SU-DHL-6 (cell line): ENCODE measurements around the gene VPREB1.
"Not testable (repeated sequence)": the region's sequence is repeated elsewhere in the genome, so short reads cannot be mapped to it uniquely, and the experiment has no call there.

Experiments used
- EZH2phosphoT487 ChIP-seq: fragments of 200-600 bp; sonication (generic), shearing (Covaris generic); conservative IDR thresholded peaks from 2 replicates; pipeline ENCODE4 v1.6.1; 2018; ENCODE audit warnings: mild to moderate bottlenecking, antibody characterized with exemption, low read length, moderate library complexity, mixed read lengths
- TF ChIP-seq, protein P1 (sequence below): fragments of 200-600 bp; sonication (generic); IDR thresholded peaks from one replicate; pipeline ENCODE4 v1.5.1; 2017; ENCODE audit warnings: antibody characterized with exemption, mild to moderate bottlenecking, low read length, moderate library complexity; ENCODE audit not compliant: insufficient read depth, poor library complexity, severe bottlenecking

GRCh38 chr22:22260169-22260568 is 15.6 kb downstream of the VPREB1 start:
- TF ChIP-seq, protein P1, sequence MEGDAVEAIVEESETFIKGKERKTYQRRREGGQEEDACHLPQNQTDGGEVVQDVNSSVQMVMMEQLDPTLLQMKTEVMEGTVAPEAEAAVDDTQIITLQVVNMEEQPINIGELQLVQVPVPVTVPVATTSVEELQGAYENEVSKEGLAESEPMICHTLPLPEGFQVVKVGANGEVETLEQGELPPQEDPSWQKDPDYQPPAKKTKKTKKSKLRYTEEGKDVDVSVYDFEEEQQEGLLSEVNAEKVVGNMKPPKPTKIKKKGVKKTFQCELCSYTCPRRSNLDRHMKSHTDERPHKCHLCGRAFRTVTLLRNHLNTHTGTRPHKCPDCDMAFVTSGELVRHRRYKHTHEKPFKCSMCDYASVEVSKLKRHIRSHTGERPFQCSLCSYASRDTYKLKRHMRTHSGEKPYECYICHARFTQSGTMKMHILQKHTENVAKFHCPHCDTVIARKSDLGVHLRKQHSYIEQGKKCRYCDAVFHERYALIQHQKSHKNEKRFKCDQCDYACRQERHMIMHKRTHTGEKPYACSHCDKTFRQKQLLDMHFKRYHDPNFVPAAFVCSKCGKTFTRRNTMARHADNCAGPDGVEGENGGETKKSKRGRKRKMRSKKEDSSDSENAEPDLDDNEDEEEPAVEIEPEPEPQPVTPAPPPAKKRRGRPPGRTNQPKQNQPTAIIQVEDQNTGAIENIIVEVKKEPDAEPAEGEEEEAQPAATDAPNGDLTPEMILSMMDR: not testable (repeated sequence)
- TF ChIP-seq EZH2phosphoT487: not testable (repeated sequence)
